ENCODE measurements around the gene CD9. TPM values are rescaled to one million over a fixed set of nuclear protein-coding genes. Genes with fewer than 3 reads are reported as not detected.

The CD9 gene
- polyA plus RNA-seq, 1 donor (not counting 4 experiments of a cell fraction or from before 2014, with no cell fraction given): 1,084 TPM

GRCh38 chr12:6212086-6212485 is 11.9 kb downstream of the CD9 start:
- FAIRE-seq: no peak
- H3K27me3 ChIP-seq (ENCODE audit: control insufficient read depth, extremely low read depth, insufficient read depth, low read length): no peaks in the 10 kb centered on the region

GRCh38 chr12:6213969-6214368 is 13.8 kb downstream of the CD9 start:
- H2AFZ ChIP-seq (ENCODE audit: control insufficient read depth, low read length): no peak overlapping the region
- peak overlapping the region; percentile 96 for H3K9ac ChIP-seq (ENCODE audit: control insufficient read depth, extremely low read depth, insufficient read depth, low read length)
- H3K36me3 ChIP-seq (ENCODE audit: control insufficient read depth in 2 of 2, extremely low read depth in 1 of 2, insufficient read depth in 2 of 2, low read length in 2 of 2): peaks cover 13 to 33% of the 10 kb centered on the region in 2 experiments
- DNase-seq (ENCODE audit: low read depth, low spot score) (no peak), FAIRE-seq (no peak)
- no peaks in the 10 kb centered on the region for H3K9me1 ChIP-seq (ENCODE audit: control insufficient read depth, extremely low read depth, insufficient read depth, low read length)
- H3K27ac ChIP-seq (ENCODE audit: control insufficient read depth, insufficient read depth, low read length): peak overlapping the region; percentile 100
- peaks cover 90% of the 10 kb centered on the region for H3K4me1 ChIP-seq (ENCODE audit: control insufficient read depth, extremely low read depth, insufficient read depth, low read length)
- H4K20me1 ChIP-seq (ENCODE audit: control insufficient read depth, extremely low read depth, insufficient read depth, low read length): no peaks in the 10 kb centered on the region
- H3K79me2 ChIP-seq (ENCODE audit: control insufficient read depth, insufficient read depth, low read length): peaks cover 75% of the 10 kb centered on the region
- TF ChIP-seq EZH2 (IDR thresholded peaks at IDR 0.05; ENCODE audit: low read length): no peak
- TF ChIP-seq, protein P1, sequence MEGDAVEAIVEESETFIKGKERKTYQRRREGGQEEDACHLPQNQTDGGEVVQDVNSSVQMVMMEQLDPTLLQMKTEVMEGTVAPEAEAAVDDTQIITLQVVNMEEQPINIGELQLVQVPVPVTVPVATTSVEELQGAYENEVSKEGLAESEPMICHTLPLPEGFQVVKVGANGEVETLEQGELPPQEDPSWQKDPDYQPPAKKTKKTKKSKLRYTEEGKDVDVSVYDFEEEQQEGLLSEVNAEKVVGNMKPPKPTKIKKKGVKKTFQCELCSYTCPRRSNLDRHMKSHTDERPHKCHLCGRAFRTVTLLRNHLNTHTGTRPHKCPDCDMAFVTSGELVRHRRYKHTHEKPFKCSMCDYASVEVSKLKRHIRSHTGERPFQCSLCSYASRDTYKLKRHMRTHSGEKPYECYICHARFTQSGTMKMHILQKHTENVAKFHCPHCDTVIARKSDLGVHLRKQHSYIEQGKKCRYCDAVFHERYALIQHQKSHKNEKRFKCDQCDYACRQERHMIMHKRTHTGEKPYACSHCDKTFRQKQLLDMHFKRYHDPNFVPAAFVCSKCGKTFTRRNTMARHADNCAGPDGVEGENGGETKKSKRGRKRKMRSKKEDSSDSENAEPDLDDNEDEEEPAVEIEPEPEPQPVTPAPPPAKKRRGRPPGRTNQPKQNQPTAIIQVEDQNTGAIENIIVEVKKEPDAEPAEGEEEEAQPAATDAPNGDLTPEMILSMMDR (optimal IDR thresholded peaks at IDR 0.05 in 1 of 3, IDR thresholded peaks at IDR 0.05 in 1 of 3, conservative IDR thresholded peaks at IDR 0.05 in 1 of 3; ENCODE audit: extremely low read depth in 1 of 3, insufficient read depth in 2 of 3, low read length in 3 of 3): no peak
- no peak overlapping the region for H3K4me3 ChIP-seq (ENCODE audit: control insufficient read depth in 2 of 3, extremely low read depth in 1 of 3, insufficient read depth in 2 of 3, low read depth in 1 of 3, low read length in 3 of 3)
- H3K27me3 ChIP-seq (ENCODE audit: control insufficient read depth, extremely low read depth, insufficient read depth, low read length): no peaks in the 10 kb centered on the region
- peak overlapping the region; percentile 88 for H3K4me2 ChIP-seq (ENCODE audit: control insufficient read depth, extremely low read depth, insufficient read depth, low read depth, low read length)
- no peaks in the 10 kb centered on the region for H3K9me3 ChIP-seq (ENCODE audit: control insufficient read depth, low read depth, low read length)
- dilution Hi-C loops (cut with MboI; ENCODE audit: extremely low pct_ligation_motif_present, low sequenced_read_pairs): no loop called here

More at GRCh38 chr12:6212086-6212485, 11.9 kb downstream of the CD9 start:
- H3K79me2 ChIP-seq (ENCODE audit: control insufficient read depth, insufficient read depth, low read length): peaks cover 74% of the 10 kb centered on the region
- no peak overlapping the region for H2AFZ ChIP-seq (ENCODE audit: control insufficient read depth, low read length)
- dilution Hi-C loops (cut with MboI; ENCODE audit: extremely low pct_ligation_motif_present, low sequenced_read_pairs): no loop called here
- no peaks in the 10 kb centered on the region for H4K20me1 ChIP-seq (ENCODE audit: control insufficient read depth, extremely low read depth, insufficient read depth, low read length)
- no peak for DNase-seq (ENCODE audit: low read depth, low spot score)
- H3K4me1 ChIP-seq (ENCODE audit: control insufficient read depth, extremely low read depth, insufficient read depth, low read length): peaks cover 83% of the 10 kb centered on the region
- H3K27ac ChIP-seq (ENCODE audit: control insufficient read depth, insufficient read depth, low read length): peak overlapping the region; percentile 100
- H3K4me3 ChIP-seq (ENCODE audit: control insufficient read depth in 2 of 3, extremely low read depth in 1 of 3, insufficient read depth in 2 of 3, low read depth in 1 of 3, low read length in 3 of 3): peak overlapping the region in 1 of 3 experiments; percentile 1
- H3K36me3 ChIP-seq (ENCODE audit: control insufficient read depth in 2 of 2, extremely low read depth in 1 of 2, insufficient read depth in 2 of 2, low read length in 2 of 2): peaks cover 13 to 33% of the 10 kb centered on the region in 2 experiments
- no peaks in the 10 kb centered on the region for H3K9me3 ChIP-seq (ENCODE audit: control insufficient read depth, low read depth, low read length)
- peak overlapping the region; percentile 39 for H3K4me2 ChIP-seq (ENCODE audit: control insufficient read depth, extremely low read depth, insufficient read depth, low read depth, low read length)
- no peaks in the 10 kb centered on the region for H3K9me1 ChIP-seq (ENCODE audit: control insufficient read depth, extremely low read depth, insufficient read depth, low read length)
- no peak for TF ChIP-seq EZH2 (IDR thresholded peaks at IDR 0.05; ENCODE audit: low read length)
- TF ChIP-seq, protein P1 (optimal IDR thresholded peaks at IDR 0.05 in 1 of 3, IDR thresholded peaks at IDR 0.05 in 1 of 3, conservative IDR thresholded peaks at IDR 0.05 in 1 of 3; ENCODE audit: extremely low read depth in 1 of 3, insufficient read depth in 2 of 3, low read length in 3 of 3): no peak
- H3K9ac ChIP-seq (ENCODE audit: control insufficient read depth, extremely low read depth, insufficient read depth, low read length): peak overlapping the region; percentile 74
